ENCODE measurements around the gene ADORA1.

DNA sequence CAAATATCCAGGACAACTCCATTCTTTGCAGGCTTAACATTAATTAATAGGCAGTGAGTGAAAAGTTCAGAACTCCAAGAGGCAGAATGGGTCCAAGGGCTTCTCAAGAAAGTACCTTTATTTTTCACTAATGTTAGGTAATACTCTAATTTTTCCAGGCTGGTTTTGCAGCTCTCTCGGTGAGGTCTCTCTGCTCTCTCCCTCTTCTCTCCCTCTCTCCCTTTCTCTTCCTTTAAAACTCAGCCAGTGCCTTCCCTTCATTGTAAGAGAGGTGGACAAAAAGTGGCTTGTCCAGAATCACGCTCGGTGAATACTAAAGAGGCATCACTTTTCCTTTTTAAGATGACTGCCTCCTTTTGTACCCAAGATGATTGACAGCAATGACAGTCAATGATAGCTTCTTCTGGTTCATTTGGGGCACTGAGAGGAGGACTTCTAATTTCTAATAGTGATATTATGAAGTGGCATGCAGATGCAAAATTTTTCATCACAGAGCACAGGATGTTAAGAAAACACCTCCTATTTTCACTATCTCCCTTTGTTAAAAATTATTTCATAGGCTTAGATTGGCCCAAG, 60.3 kb downstream of the ADORA1 start:
- TF ChIP-seq, protein P1, sequence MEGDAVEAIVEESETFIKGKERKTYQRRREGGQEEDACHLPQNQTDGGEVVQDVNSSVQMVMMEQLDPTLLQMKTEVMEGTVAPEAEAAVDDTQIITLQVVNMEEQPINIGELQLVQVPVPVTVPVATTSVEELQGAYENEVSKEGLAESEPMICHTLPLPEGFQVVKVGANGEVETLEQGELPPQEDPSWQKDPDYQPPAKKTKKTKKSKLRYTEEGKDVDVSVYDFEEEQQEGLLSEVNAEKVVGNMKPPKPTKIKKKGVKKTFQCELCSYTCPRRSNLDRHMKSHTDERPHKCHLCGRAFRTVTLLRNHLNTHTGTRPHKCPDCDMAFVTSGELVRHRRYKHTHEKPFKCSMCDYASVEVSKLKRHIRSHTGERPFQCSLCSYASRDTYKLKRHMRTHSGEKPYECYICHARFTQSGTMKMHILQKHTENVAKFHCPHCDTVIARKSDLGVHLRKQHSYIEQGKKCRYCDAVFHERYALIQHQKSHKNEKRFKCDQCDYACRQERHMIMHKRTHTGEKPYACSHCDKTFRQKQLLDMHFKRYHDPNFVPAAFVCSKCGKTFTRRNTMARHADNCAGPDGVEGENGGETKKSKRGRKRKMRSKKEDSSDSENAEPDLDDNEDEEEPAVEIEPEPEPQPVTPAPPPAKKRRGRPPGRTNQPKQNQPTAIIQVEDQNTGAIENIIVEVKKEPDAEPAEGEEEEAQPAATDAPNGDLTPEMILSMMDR (IDR thresholded peaks at IDR 0.05; ENCODE audit: low read depth, low read length, missing input control), result no peak
- no peak for TF ChIP-seq TAF1 (conservative IDR thresholded peaks at IDR 0.05)
